ENCODE results near the gene TKT. TPM values are rescaled to one million over a fixed set of nuclear protein-coding genes. Genes with fewer than 3 reads are reported as not detected.

TKT gene
- total RNA-seq, 4 donors from 2014 or later: 468 to 962 (median 800) TPM

GRCh38 chr3:53219895-53220483 lies 35.8 kb downstream of the TKT start:
- peak; percentile 87 to 91 for DNase-seq
- intact Hi-C loops (cut with DNase I): no loop called here
- WGBS, 2 donors: 48 to 51% methylated on average over 10 of the region's 10 CpGs

GRCh38 chr3:53218131-53218530 lies 37.7 kb downstream of the TKT start:
- H3K4me3 ChIP-seq (replicated peaks in 1 of 3): no peak overlapping the region
- H3K27me3 ChIP-seq: no peaks in the 10 kb centered on the region
- no peak overlapping the region for H3K27ac ChIP-seq
- H3K4me1 ChIP-seq: no peaks in the 10 kb centered on the region
- H3K9me3 ChIP-seq: no peaks in the 10 kb centered on the region
- intact Hi-C loops (cut with DNase I): no loop called here
- 91 to 95% methylated on average over 2 of the region's 2 CpGs for WGBS, 2 donors
- peaks cover 0 to 4% of the 10 kb centered on the region in 2 donors for H3K36me3 ChIP-seq
- TF ChIP-seq POLR2A (IDR thresholded peaks at IDR 0.05): no peak
- no peak for TF ChIP-seq CTCF (IDR thresholded peaks at IDR 0.05)
- no peak for DNase-seq

More at GRCh38 chr3:53219895-53220483, 35.8 kb downstream of the TKT start:
- Histone ChIP-seq H3K9me3 (no peaks in the 10 kb centered on the region), H3K4me3 (replicated peaks in 1 of 3) (no peak overlapping the region), H3K27ac (no peak overlapping the region), H3K27me3 (no peaks in the 10 kb centered on the region), H3K4me1 (no peaks in the 10 kb centered on the region), H3K36me3 (peaks cover 18 to 23% of the 10 kb centered on the region in 2 donors)
- TF ChIP-seq POLR2A (IDR thresholded peaks at IDR 0.05) (no peak), CTCF (IDR thresholded peaks at IDR 0.05) (peak; percentile 71 to 91 (median 90))

GRCh38 chr3:53217175-53217574 lies 38.6 kb downstream of the TKT start:
- no peak overlapping the region for H3K4me3 ChIP-seq (replicated peaks in 1 of 3)
- H3K36me3 ChIP-seq: no peaks in the 10 kb centered on the region
- H3K27ac ChIP-seq: no peak overlapping the region
- no peaks in the 10 kb centered on the region for H3K9me3 ChIP-seq
- no peak for TF ChIP-seq POLR2A (IDR thresholded peaks at IDR 0.05)
- TF ChIP-seq CTCF (IDR thresholded peaks at IDR 0.05): no peak
- no peaks in the 10 kb centered on the region for H3K27me3 ChIP-seq
- H3K4me1 ChIP-seq: no peaks in the 10 kb centered on the region
- intact Hi-C loops (cut with DNase I): no loop called here
- DNase-seq: no peak
- 69 to 88% methylated on average over 2 of the region's 2 CpGs for WGBS, 2 donors

GRCh38 chr3:53216723-53217122 lies 39.1 kb downstream of the TKT start:
- no peak overlapping the region for H3K4me3 ChIP-seq (replicated peaks in 1 of 3)
- no peaks in the 10 kb centered on the region for H3K9me3 ChIP-seq
- H3K36me3 ChIP-seq: no peaks in the 10 kb centered on the region
- no peak overlapping the region for H3K27ac ChIP-seq
- no peak for TF ChIP-seq CTCF (IDR thresholded peaks at IDR 0.05)
- no peak for TF ChIP-seq POLR2A (IDR thresholded peaks at IDR 0.05)
- no peaks in the 10 kb centered on the region for H3K4me1 ChIP-seq
- DNase-seq: no peak
- H3K27me3 ChIP-seq: no peaks in the 10 kb centered on the region
- 47 to 48% methylated on average over 3 of the region's 3 CpGs for WGBS, 2 donors
- intact Hi-C loops (cut with DNase I): no loop called here

- intact Hi-C loops (cut with DNase I): no loop called here
- H3K4me3 ChIP-seq (replicated peaks in 1 of 3): no peak overlapping the region
- H3K9me3 ChIP-seq: no peaks in the 10 kb centered on the region
- H3K27me3 ChIP-seq: no peaks in the 10 kb centered on the region
- WGBS, 2 donors: 85% methylated on average over 2 of the region's 2 CpGs
- no peaks in the 10 kb centered on the region for H3K4me1 ChIP-seq
- TF ChIP-seq POLR2A (IDR thresholded peaks at IDR 0.05) (no peak), CTCF (IDR thresholded peaks at IDR 0.05) (no peak)
- no peak for DNase-seq
- H3K27ac ChIP-seq: no peak overlapping the region
- H3K36me3 ChIP-seq: no peaks in the 10 kb centered on the region
These were observed 40.0 kb downstream of the TKT start for GRCh38 chr3:53215816-53216215.
